Stomach (tissue), 4 donors: Measurements from ENCODE around the gene ALK.

Source experiments
- CTCF ChIP-seq, 7 experiments: fragments of 450-650 bp in 4 of 7; fragments of 200-600 bp in 3 of 7; sonication (generic) in 3 of 7; IDR thresholded peaks; one replicate each; pipeline ENCODE4 v1.5.1; 2016 to 2019; ENCODE audit warnings: antibody characterized with exemption in 7 of 7, control low read depth in 2 of 7, mild to moderate bottlenecking in 1 of 7
- POLR2A ChIP-seq, 4 donors: fragments of 450-650 bp; IDR thresholded peaks; one replicate each; pipeline ENCODE4 v1.6.1; 2016; ENCODE audit warnings: antibody characterized with exemption in 4 of 4, control low read depth in 2 of 4, mild to moderate bottlenecking in 1 of 4, moderate library complexity in 1 of 4
- POLR2AphosphoS5 ChIP-seq, 3 donors: sonication (generic); formaldehyde crosslinking; IDR thresholded peaks; one replicate each; pipeline ENCODE4 v1.6.1; 2016; ENCODE audit warnings: antibody characterized with exemption in 3 of 3

GRCh38 chr2:29579495-29580169, 341.8 kb downstream of the ALK start:
- TF ChIP-seq CTCF (IDR thresholded peaks at IDR 0.05) (no peak), POLR2AphosphoS5 (IDR thresholded peaks at IDR 0.05) (no peak), POLR2A (IDR thresholded peaks at IDR 0.05) (no peak)
